ENCODE data around the gene TUSC2.

The TUSC2 gene

GRCh38 chr3:50354186-50354764, 26.3 kb upstream of the TUSC2 start:
- no peak for DNase-seq

GRCh38 chr3:50353245-50354004, 25.4 kb upstream of the TUSC2 start:
- DNase-seq, result no peak

DNA sequence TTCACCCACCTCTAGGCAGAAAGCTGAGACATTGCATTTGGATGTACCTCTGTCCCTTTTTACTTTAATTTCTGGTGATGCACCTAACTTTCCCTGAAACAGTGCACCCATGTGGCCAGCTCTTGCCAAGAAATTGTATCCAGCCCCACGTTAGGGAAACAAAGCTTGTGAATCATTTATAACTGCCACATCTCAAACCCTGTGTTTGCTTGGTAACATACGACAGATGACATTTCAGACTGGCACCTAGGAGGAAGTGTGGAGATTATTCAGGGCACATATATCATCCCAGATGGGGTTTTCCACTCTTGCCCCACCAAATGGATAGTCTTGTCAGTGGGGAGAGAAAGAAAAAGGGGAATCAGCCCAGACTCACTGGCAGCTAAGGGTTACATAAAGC, 24.8 kb upstream of the TUSC2 start:
- DNase-seq, result no peak

- DNase-seq, result no peak
Observed at GRCh38 chr3:50351323-50351697, 23.3 kb upstream of the TUSC2 start.

- peak; percentile 75 for DNase-seq
Observed at GRCh38 chr3:50350527-50351322, 22.7 kb upstream of the TUSC2 start, which contains the start of the genes CYB561D2 and NPRL2. Gene CYB561D2, plus strand, starts transcription at chr3:50350862. Its CDS starts 572 bp downstream, at chr3:50351434. Gene NPRL2, minus strand, starts transcription at chr3:50350775. Its CDS starts 123 bp downstream, at chr3:50350652.

DNA sequence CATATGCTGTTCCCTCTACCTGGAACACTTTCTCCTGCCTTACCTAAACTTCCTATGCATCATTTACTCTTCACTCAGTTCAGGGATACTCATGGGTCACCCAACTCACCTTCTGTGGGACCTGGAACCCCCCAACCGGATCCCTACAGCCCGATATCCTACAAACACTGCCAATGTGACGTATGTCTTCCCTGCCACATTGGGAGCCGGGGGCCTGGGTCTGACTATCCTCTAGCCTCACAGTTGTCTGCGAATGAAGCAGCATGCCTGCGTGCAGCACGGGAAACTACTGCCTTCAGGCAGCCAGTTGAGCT, 22.1 kb upstream of the TUSC2 start:
- DNase-seq, result no peak

GRCh38 chr3:50347187-50347813, 19.3 kb upstream of the TUSC2 start:
- DNase-seq, result peak; percentile 42

- peak; percentile 13 for DNase-seq
Observed at GRCh38 chr3:50345586-50346234, 17.7 kb upstream of the TUSC2 start, which contains the start of gene ZMYND10. Gene ZMYND10, minus strand, starts transcription at chr3:50345732. Its CDS starts 153 bp downstream, at chr3:50345579.

GRCh38 chr3:50345008-50345407, 17.0 kb upstream of the TUSC2 start:
- DNase-seq, result no peak

DNA sequence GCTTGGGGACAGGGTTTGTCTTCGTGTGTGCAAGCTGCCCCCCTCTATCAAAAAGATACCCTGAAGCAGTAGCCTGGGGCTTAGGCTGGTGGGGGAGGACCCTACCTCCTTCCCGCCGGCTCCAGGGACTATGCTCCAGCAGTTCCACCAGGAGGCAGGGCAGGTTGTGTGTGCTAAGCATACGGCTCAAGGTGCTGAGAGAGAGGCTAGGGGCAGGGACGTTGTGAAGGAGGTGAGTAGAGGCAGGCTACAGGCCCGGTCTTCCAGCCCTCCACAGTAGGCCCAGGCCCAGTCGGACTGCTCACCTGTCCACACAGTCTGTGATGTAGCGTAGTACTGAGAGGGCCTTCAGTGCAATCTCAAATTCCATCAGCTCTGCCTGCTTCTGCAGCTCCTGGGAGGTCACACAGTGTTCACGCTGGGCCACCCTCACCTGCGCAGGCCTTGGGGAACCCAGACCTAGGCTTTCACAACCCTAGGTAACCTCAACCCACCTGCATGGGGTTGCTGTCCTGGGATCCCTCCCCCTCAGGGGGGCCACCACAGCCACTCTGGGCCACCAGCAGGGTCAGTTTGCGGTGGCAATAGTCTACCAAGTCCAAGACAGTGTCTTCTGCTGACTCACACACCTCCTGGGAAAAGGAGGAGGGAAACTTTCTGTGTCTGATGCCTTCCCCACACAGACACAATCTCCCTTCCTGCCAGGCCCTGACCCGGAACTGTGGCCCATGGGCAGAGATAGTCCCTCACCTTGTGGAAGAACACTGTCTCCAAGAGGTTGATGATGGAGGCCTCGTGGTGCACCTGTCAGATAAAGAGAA, 15.0 kb upstream of the TUSC2 start:
- DNase-seq, result no peak

- DNase-seq, result no peak
Observed at GRCh38 chr3:50341996-50342650, 14.1 kb upstream of the TUSC2 start.

DNA sequence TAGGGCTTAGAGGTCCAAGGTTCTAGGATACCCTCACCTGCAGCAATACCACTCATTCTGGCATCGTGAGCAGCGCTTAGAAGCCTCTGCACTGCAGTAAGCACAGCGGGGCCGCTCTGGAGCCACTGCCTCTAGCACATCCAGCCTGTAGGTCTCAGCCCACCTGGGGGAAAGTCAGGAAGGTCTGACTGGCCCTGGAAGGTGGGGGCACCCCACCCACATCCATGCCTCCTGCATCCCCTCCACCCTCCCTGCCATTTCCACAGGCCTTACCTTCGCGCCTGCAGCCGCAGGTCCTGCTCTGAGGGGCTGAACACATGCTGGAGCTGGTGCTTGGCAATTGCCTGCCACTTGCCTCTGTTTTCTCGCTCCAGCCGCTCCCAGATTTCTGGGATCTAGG, 13.5 kb upstream of the TUSC2 start:
- no peak for DNase-seq

DNA sequence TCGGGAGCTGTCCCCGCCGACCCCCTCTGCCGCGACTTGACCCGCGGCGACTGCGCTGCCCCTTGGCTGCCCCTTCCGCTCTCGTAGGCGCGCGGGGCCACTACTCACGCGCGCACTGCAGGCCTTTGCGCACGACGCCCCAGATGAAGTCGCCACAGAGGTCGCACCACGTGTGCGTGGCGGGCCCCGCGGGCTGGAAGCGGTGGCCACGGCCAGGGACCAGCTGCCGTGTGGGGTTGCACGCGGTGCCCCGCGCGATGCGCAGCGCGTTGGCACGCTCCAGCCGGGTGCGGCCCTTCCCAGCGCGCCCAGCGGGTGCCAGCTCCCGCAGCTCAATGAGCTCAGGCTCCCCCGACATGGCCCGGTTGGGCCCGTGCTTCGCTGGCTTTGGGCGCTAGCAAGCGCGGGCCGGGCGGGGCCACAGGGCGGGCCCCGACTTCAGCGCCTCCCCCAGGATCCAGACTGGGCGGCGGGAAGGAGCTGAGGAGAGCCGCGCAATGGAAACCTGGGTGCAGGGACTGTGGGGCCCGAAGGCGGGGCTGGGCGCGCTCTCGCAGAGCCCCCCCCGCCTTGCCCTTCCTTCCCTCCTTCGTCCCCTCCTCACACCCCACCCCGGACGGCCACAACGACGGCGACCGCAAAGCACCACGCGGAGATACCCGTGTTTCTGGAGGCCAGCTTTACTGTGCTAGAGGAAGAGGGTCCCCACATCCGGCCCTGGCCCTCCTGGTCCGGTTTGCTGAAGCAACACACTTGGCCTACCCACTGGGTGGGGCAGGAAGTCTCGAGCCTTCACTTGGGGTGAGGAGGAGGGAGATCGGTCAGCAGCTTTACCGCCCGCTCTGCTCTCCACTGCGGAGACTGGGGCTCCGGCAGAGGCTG, 12.7 kb upstream of the TUSC2 start, which contains the start of gene RASSF1:
TSS of gene RASSF1 (minus strand) at position 389 of the 882 bp plus-strand sequence. CDS start at position 358, 31 bp downstream.
- no peak for DNase-seq

DNA sequence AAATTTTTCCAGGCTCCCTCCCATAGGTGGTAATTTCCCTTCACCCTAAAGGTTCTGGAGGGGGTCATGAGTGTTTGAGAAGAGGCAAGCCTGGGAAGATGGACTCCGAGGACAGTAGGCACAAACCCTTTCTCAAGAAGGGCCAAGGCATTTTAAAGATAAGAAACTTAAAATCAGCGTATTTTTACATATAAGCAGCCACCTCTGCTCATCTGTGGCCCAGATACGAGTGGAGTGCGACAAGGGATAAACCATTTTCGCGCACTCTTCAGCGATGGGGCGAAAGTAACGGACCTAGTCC, 12.1 kb upstream of the TUSC2 start:
- no peak for DNase-seq

DNA sequence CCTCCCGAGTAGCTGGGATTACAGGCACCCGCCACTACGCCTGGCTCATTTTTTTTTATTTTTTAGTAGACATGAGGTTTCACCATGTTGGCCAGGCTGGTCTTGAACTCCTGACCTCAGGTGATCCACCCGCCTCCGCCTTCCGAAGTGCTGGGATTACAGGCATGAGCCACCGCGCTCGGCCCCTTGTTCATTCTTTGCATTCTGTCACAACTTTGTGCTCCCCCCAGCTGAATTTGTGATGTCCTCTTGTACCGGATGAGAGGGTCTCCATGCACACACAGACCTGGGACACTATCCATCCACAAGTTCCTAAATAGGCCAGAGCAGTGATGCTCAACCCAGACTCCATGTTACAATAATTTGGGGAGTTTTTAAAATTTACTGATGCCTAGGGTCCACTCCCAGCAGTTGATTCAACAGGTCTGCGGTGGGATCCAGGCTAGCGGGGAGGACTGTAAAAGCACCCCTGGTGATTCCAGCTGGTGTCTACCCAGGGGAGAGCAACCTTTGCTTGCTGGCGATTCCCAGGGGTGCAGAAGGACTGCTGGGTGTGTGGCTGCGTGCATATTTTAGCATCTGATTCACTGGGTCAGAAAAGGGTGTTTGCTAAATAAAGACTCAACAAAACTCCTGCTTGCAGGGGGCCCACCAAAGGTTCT, 11.6 kb upstream of the TUSC2 start:
- DNase-seq, result no peak

DNA sequence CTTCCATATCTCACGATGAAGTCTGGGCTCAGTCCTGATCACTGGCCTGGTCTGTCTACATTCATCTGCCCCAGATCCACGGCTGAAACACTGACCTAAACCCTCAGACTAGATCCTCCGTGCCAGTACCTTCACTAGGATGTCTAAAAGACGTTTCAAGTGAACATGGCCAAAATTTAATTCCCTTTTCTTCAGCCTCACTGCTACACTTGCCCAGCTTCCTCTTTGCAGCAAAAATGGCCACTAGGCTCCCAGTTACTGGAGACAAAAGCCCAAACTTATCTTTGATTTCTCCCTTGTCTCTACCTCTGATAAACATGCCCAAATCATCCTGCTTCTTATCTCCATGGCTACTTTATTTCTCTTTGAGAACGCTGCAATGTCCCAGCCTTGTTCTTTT, 10.9 kb upstream of the TUSC2 start:
- DNase-seq, result no peak

DNA sequence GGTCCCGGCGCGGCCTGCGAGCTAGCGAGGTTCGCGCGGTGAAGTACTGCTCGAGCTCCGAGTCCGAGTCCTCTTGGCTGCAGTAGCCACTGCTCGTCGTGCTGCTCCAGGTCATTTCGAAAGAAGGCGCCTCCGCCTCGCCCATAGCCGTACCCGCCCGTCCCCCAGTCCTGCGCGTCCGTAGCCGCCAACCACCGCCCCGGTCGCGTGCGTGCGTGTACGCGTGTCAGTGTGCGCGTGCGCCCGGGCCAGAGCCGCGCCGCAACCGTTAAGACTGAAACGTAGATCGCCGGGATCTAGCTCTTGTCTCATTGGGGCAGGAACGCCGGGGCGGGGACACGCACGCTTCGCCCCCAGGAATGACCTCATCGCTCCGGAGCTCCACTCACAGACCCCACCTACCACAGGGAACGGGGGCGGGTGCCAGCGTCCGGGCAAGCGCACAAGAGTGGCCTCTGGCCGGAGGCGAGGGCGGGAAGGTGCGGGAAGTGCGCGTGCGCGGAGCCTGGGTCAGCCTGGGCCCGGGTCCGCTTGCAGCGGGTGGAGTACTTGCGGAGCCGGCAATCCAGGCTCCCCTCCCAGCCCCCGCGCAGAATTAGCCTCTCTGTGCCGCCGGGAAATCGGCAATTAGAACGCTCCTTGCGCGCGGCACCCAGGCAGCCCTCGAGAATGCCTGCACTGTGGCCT, 9.3 kb upstream of the TUSC2 start:
- peak; percentile 88 for DNase-seq

GRCh38 chr3:50336452-50337174, 8.6 kb upstream of the TUSC2 start:
- DNase-seq, result no peak

All from NCI-H510A (cell line).